Psoas muscle (tissue), 8 donors: ENCODE data around the gene TMEM266. TPM values are rescaled to one million over a fixed set of nuclear protein-coding genes. Genes with fewer than 3 reads are reported as not detected.

Source experiments
- ATAC-seq, 4 donors: fragments of 200-7000 bp; cut with Tn5 transposase; one replicate each; pipeline ENCODE4 v1.9.1; 2020; ENCODE audit warnings: moderate library complexity in 3 of 4, mild to moderate bottlenecking in 2 of 4
- DNase-seq, 2 donors: peaks; one replicate each; pipeline ENCODE4 v3.0.0-alpha.2; 2020
- H3K27ac ChIP-seq: fragments of 200-600 bp; one replicate; pipeline ENCODE4 v1.8.0; 2022
- H3K27me3 ChIP-seq, 3 donors: fragments of 200-600 bp in 1 of 3; one replicate each; pipeline versions ENCODE4 v1.6.1 to v1.8.0; 2013 to 2022; ENCODE audit warnings: low read length in 2 of 3, mild to moderate bottlenecking in 2 of 3, moderate library complexity in 1 of 3; ENCODE audit not compliant: insufficient read depth in 3 of 3
- H3K36me3 ChIP-seq, 2 donors: fragments of 200-600 bp in 1 of 2; one replicate each; pipeline versions ENCODE4 v1.6.1 to v1.8.0; 2013 to 2022; ENCODE audit warnings: low read depth in 1 of 2, mild to moderate bottlenecking in 1 of 2, moderate library complexity in 1 of 2; ENCODE audit not compliant: insufficient read depth in 1 of 2
- H3K4me1 ChIP-seq: fragments of 200-600 bp; one replicate; pipeline ENCODE4 v1.8.0; 2022
- H3K4me3 ChIP-seq: fragments of 200-600 bp; one replicate; pipeline ENCODE4 v1.8.0; 2022; ENCODE audit warnings: mild to moderate bottlenecking
- H3K9me3 ChIP-seq: fragments of 200-600 bp; one replicate; pipeline ENCODE4 v1.8.0; 2022
- WGBS, 3 donors: extraction: QIAGEN DNeasy Blood & Tissue Kit; methylation state at CpG; one replicate each; pipeline versions ENCODE4 v1.1.6 to v1.1.7; 2013; 5-methylcytosine and 5-hydroxymethylcytosine counted together
- intact Hi-C, 2 donors: fragments of 100-400 bp; cut with DNase I; formaldehyde crosslinking; loops; one replicate each; pipeline versions ENCODE4 v1.11.0 to v1.14.2; 2022
- polyA plus RNA-seq, 3 donors: library from polyadenylated mRNA; stranded (reverse); fragments of 200-250 nt; gene quantifications; one replicate each; pipeline ENCODE4 v1.2.3, GENCODE V29; 2013
- total RNA-seq, 4 donors: library from RNA; stranded (reverse); fragmentation: NEBNext Ultra II Directional in 2 of 4; extraction: Animal tissue kit (Norgen Biotek cat#: 25700) in 2 of 4; gene quantifications; one replicate each; pipeline versions ENCODE4 v1.2.1 to v1.2.4, GENCODE V29; 2021 to 2023
- TF ChIP-seq, protein P1 (sequence below): fragments of 200-600 bp; IDR thresholded peaks from one replicate; pipeline ENCODE4 v1.8.0; 2022; ENCODE audit warnings: antibody characterized with exemption
- donor health status: healthy with polysubstance abuse.
- donor health status: DM: no; HTN: no; CAD: no; lungs with moderate emphysema.
- donor health status: Bipolar disorder and iron deficiency.
- donor health status: healthy.
- donor health status: DM: yes; HTN: yes; CAD: no.
- donor health status: DM: no; HTN: no; CAD: no.
- donor health status: DM: no; HTN: no; CAD: no.
- donor health status: DM: yes; HTN: yes; CAD: no.

Gene TMEM266
- total and polyA plus RNA-seq, 7 donors: 0.87 to 12.1 (median 5.6) TPM

DNA sequence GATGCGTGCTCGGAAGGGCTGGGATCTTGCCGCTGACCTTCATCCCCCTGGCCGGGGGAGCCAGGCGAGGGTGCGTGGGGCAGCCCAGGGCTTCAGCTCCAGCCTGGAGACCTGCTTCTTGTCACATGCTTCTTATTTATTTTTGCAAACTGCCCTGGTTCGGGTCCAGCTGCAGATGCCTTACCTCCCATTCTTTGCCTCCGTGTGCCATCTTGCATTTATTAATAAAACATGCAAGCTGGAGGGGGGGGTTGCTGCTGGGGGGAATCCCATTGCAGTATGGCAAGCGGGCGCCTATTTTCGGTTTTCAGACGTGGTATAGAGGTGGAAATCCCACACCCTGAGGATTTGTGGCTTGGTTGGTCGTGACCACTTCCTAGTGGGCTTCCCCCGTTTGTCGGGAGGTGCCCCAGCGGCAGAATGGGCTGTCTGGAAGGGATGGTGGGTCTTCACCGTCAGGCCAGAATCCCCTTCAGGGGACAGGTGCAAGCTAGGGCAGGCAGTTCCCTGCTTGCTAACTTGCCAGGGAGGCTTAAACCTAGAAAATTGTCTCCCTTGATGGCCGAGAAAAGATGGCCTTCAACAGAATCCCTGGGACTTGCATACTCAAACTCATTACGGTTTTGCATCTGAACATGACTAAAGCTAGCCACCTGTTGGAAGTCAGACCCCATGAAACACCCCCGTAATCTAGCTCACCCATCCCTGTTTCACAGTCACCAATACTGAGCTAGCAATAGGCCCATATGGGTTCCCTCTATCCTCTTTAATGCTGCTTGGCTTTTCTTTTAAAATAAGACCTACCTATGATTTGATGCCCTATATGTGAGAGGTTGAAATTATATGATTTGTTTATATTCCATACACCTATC, 569 bp downstream of the TMEM266 start:
- 8 to 11% (median 9%) methylated on average over 20 of the region's 20 CpGs for WGBS, 3 donors
- H3K36me3 ChIP-seq: no peaks in the 10 kb centered on the region
- DNase-seq (no peak), ATAC-seq (peak in 3 of 4 donors; percentile 9 to 16 (median 13))
- no peaks in the 10 kb centered on the region for H3K9me3 ChIP-seq
- H3K27ac ChIP-seq: peak overlapping the region; percentile 65
- intact Hi-C loops: loop anchor here in 1 of 2 donors (5.0 kb wide), 1 partner anchor 47 kb away; no protein-coding TSS in a partner anchor
- H3K4me3 ChIP-seq: peak overlapping the region; percentile 77
- peaks cover 29% of the 10 kb centered on the region for H3K4me1 ChIP-seq
- H3K27me3 ChIP-seq: peaks cover 0 to 13% (median 0%) of the 10 kb centered on the region in 3 donors
- TF ChIP-seq, protein P1, sequence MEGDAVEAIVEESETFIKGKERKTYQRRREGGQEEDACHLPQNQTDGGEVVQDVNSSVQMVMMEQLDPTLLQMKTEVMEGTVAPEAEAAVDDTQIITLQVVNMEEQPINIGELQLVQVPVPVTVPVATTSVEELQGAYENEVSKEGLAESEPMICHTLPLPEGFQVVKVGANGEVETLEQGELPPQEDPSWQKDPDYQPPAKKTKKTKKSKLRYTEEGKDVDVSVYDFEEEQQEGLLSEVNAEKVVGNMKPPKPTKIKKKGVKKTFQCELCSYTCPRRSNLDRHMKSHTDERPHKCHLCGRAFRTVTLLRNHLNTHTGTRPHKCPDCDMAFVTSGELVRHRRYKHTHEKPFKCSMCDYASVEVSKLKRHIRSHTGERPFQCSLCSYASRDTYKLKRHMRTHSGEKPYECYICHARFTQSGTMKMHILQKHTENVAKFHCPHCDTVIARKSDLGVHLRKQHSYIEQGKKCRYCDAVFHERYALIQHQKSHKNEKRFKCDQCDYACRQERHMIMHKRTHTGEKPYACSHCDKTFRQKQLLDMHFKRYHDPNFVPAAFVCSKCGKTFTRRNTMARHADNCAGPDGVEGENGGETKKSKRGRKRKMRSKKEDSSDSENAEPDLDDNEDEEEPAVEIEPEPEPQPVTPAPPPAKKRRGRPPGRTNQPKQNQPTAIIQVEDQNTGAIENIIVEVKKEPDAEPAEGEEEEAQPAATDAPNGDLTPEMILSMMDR: no peak

DNA sequence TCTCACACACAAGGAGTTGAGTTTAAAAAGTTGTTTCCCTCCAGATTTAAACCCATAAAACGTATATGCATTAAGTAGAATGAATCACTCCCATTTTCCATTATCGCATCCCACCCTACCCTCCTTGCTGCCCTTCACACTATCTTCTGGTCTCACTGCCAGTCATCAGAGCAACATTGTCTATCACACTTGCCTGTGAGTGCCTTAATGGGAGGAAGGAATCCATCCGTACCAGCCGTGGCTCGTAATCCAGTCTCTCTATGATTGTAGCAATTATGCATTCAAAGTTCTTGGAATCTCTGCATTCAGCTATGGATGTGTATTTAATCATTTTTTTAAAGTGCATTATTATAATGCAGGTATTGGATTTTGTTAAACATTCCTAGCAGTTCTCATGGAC, 1.9 kb downstream of the TMEM266 start:
- Histone ChIP-seq H3K27me3 (peaks cover 0 to 13% (median 0%) of the 10 kb centered on the region in 3 donors), H3K9me3 (no peaks in the 10 kb centered on the region), H3K4me3 (peak overlapping the region; percentile 4), H3K27ac (no peak overlapping the region), H3K4me1 (peaks cover 37% of the 10 kb centered on the region), H3K36me3 (no peaks in the 10 kb centered on the region)
- intact Hi-C loops: loop anchor here in 1 of 2 donors (5.0 kb wide), 1 partner anchor 46 kb away; no protein-coding TSS in a partner anchor
- 70 to 83% (median 72%) methylated on average over 5 of the region's 5 CpGs for WGBS, 3 donors
- DNase-seq (no peak), ATAC-seq (no peak)
- TF ChIP-seq, protein P1: no peak

DNA sequence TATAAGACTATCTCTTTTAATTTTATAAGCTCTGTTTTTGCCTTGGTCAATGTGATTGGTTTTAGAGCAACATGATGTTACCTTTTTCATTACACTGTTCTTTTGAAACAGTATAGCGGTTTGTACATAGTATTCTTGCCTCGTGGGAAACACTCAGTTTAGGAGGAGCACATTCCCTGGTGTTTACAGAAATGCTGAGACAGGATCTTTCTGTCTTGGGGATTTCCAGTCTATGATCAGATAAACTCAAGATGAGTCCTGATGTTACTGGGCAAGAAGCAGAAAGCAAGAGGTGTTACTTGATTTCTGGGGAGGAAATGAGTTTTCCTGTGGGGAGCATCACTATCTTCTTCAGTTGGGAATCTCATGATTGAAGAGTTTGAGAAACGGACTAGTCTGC, 2.5 kb downstream of the TMEM266 start:
- ATAC-seq (no peak), DNase-seq (no peak)
- intact Hi-C loops: loop anchor here in 1 of 2 donors (5.0 kb wide), 1 partner anchor 45 kb away; no protein-coding TSS in a partner anchor
- WGBS, 3 donors: 27 to 56% (median 33%) methylated on average over 3 of the region's 3 CpGs
- Histone ChIP-seq H3K4me3 (peak overlapping the region; percentile 4), H3K36me3 (no peaks in the 10 kb centered on the region), H3K27me3 (peaks cover 0 to 13% (median 0%) of the 10 kb centered on the region in 3 donors), H3K4me1 (peaks cover 35% of the 10 kb centered on the region), H3K27ac (peak overlapping the region; percentile 19), H3K9me3 (no peaks in the 10 kb centered on the region)
- TF ChIP-seq, protein P1: no peak

DNA sequence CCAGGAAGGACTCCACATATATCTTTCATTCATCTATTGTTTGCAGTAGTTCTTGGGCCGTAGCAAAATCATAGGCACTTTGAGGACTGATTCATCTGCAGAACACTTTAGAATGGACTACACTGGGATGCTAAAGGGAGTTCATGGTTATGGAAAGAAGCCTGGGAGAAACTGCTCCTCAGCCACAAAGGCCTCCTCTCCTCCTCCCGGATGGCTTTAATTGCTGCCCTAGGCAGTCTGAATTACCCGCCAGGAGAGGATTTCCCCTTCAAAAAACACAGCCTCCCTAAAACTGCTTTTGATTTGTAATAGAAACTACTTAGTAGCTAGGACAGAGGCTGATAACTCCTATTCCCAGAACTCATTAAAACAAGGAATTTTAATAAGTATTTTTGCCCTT, 4.6 kb downstream of the TMEM266 start:
- 38 to 48% (median 45%) methylated on average over 3 of the region's 3 CpGs for WGBS, 3 donors

More for the DNA sequence above, 4.6 kb downstream of the TMEM266 start:
- no peaks in the 10 kb centered on the region for H3K36me3 ChIP-seq
- no peak for ATAC-seq
- H3K27me3 ChIP-seq: no peaks in the 10 kb centered on the region
- no peak overlapping the region for H3K4me3 ChIP-seq
- TF ChIP-seq, protein P1: no peak
- intact Hi-C loops: loop anchor here in 1 of 2 donors (5.0 kb wide), 1 partner anchor 43 kb away; no protein-coding TSS in a partner anchor
- no peak for DNase-seq
- H3K4me1 ChIP-seq: peaks cover 28% of the 10 kb centered on the region
- no peaks in the 10 kb centered on the region for H3K9me3 ChIP-seq
- H3K27ac ChIP-seq: peak overlapping the region; percentile 82
